Activated B cell treated with CpG ODN at 0.5 μM for 24 hours (primary cell): ENCODE measurements around the gene CCR2. TPM values are rescaled to one million over a fixed set of nuclear protein-coding genes. Genes with fewer than 3 reads are reported as not detected.

ENCODE experiments used
- ATAC-seq: fragments of 200-7000 bp; cut with Tn5 transposase; one replicate; pipeline ENCODE4 v1.10.0; 2021; ENCODE audit warnings: low read depth, mild to moderate bottlenecking, moderate library complexity
- CTCF ChIA-PET: fragments of 350-600 bp; sonication (Branson Sonifier 250); formaldehyde crosslinking; loops from one replicate; lab custom pipeline; 2021; ENCODE audit warnings: antibody characterized with exemption; lab: Charles Lee
- POLR2A ChIA-PET: fragments of 350-600 bp; sonication (Branson Sonifier 250); formaldehyde crosslinking; loops from one replicate; lab custom pipeline; 2021; ENCODE audit warnings: antibody characterized with exemption; lab: Charles Lee
- DNase-seq: peaks from one replicate; pipeline ENCODE4 v3.0.0; 2022
- H3K27ac Mint-ChIP-seq: one replicate; pipeline ENCODE4 v1.8.0; 2020; ENCODE audit warnings: mixed read lengths
- H3K27me3 Mint-ChIP-seq: one replicate; pipeline ENCODE4 v1.8.0; 2021; ENCODE audit warnings: mixed read lengths
- H3K36me3 Mint-ChIP-seq: one replicate; pipeline ENCODE4 v1.8.0; 2021; ENCODE audit warnings: low read depth, mixed read lengths
- H3K4me1 Mint-ChIP-seq: one replicate; pipeline ENCODE4 v1.8.0; 2021; ENCODE audit warnings: mixed read lengths
- H3K4me3 Mint-ChIP-seq: one replicate; pipeline ENCODE4 v1.8.0; 2020; ENCODE audit warnings: mild to moderate bottlenecking, mixed read lengths
- H3K9me3 Mint-ChIP-seq: one replicate; pipeline ENCODE4 v1.8.0; 2020; ENCODE audit warnings: mixed read lengths
- CTCF ChIP-seq: fragments of 200-600 bp; IDR thresholded peaks from one replicate; pipeline ENCODE4 v1.8.0; 2022; ENCODE audit warnings: antibody characterized with exemption, mild to moderate bottlenecking
- intact Hi-C: fragments of 100-400 bp; cut with micrococcal nuclease; formaldehyde crosslinking; loops from one replicate; pipeline ENCODE4 v1.15.1; 2024
- total RNA-seq: library from RNA; stranded (reverse); gene quantifications from 2 replicates; pipeline ENCODE4 v1.2.3, GENCODE V29; 2022

The CCR2 gene
- total RNA-seq, 1 donor from 2014 or later = 0.16 TPM

- ChIA-PET POLR2A (no interaction called here), CTCF (interaction anchor here (1.6 to 1.9 kb wide), 2 partner anchors 19 to 426 kb away, joined by 3 to 4 read pairs; no protein-coding TSS in a partner anchor)
- Mint-ChIP-seq H3K4me3 (no peak overlapping the region), H3K4me1 (peaks cover 46% of the 10 kb centered on the region), H3K9me3 (no peaks in the 10 kb centered on the region), H3K27me3 (no peaks in the 10 kb centered on the region), H3K27ac (no peak overlapping the region), H3K36me3 (no peaks in the 10 kb centered on the region)
- ATAC-seq (no peak), DNase-seq (no peak)
- intact Hi-C loops = no loop called here
- no peak for TF ChIP-seq CTCF
Measured at GRCh38 chr3:46365041-46365440, 11.1 kb downstream of the CCR2 start.

- H3K9me3 Mint-ChIP-seq = no peaks in the 10 kb centered on the region
Measured at GRCh38 chr3:46365737-46366524, 12.0 kb downstream of the CCR2 start.

GRCh38 chr3:46367811-46368210 lies 13.9 kb downstream of the CCR2 start:
- H3K27ac Mint-ChIP-seq = no peak overlapping the region
- no peaks in the 10 kb centered on the region for H3K9me3 Mint-ChIP-seq
- intact Hi-C loops = loop anchor here (1.0 to 2.0 kb wide), 6 partner anchors 92 to 429 kb away; partner anchors contain the start of gene CCR1
- no peak for TF ChIP-seq CTCF
- no peak overlapping the region for H3K4me3 Mint-ChIP-seq
- no peak for DNase-seq
- ChIA-PET CTCF (interaction anchor here (0.6 to 6.5 kb wide), 20 partner anchors 10 to 428 kb away, joined by 3 to 129 read pairs (median 8); partner anchors contain the start of genes CCR1, CCR5AS and CCRL2), POLR2A (interaction anchor here (0.6 to 1.5 kb wide), 2 partner anchors 68 to 287 kb away, joined by 3 to 5 read pairs; no protein-coding TSS in a partner anchor)
- no peak for ATAC-seq
- peaks cover 2% of the 10 kb centered on the region for H3K27me3 Mint-ChIP-seq
- H3K36me3 Mint-ChIP-seq = no peaks in the 10 kb centered on the region
- H3K4me1 Mint-ChIP-seq = peaks cover 34% of the 10 kb centered on the region

More at GRCh38 chr3:46365737-46366524, 12.0 kb downstream of the CCR2 start:
- no peaks in the 10 kb centered on the region for H3K27me3 Mint-ChIP-seq
- no peak for ATAC-seq
- H3K4me1 Mint-ChIP-seq = peaks cover 43% of the 10 kb centered on the region
- DNase-seq = no peak
- POLR2A ChIA-PET = no interaction called here
- TF ChIP-seq CTCF = no peak
- no peak overlapping the region for H3K4me3 Mint-ChIP-seq
- CTCF ChIA-PET = no interaction called here
- no peak overlapping the region for H3K27ac Mint-ChIP-seq
- H3K36me3 Mint-ChIP-seq = no peaks in the 10 kb centered on the region
- intact Hi-C loops = no loop called here

GRCh38 chr3:46368569-46368968 lies 14.7 kb downstream of the CCR2 start:
- H3K9me3 Mint-ChIP-seq = no peaks in the 10 kb centered on the region
- POLR2A ChIA-PET = interaction anchor here (0.6 to 1.8 kb wide), 5 partner anchors 69 to 288 kb away, joined by 3 to 5 read pairs (median 3); no protein-coding TSS in a partner anchor
- intact Hi-C loops = loop anchor here (1.0 to 2.0 kb wide), 6 partner anchors 92 to 430 kb away; partner anchors contain the start of gene CCR1
- H3K4me1 Mint-ChIP-seq = peaks cover 34% of the 10 kb centered on the region
- H3K36me3 Mint-ChIP-seq = no peaks in the 10 kb centered on the region
- CTCF ChIA-PET = interaction anchor here (0.6 to 6.5 kb wide), 26 partner anchors 9 to 709 kb away, joined by 3 to 129 read pairs (median 6); partner anchors contain the start of genes CCR1 and CCR2
- no peak for TF ChIP-seq CTCF
- peak overlapping the region; percentile 7 for H3K4me3 Mint-ChIP-seq
- ATAC-seq (peak; percentile 91), DNase-seq (peak; percentile 33)
- H3K27me3 Mint-ChIP-seq = peaks cover 2% of the 10 kb centered on the region
- H3K27ac Mint-ChIP-seq = no peak overlapping the region

- intact Hi-C loops = loop anchor here (2.0 kb wide), 3 partner anchors 160 to 430 kb away; partner anchors contain the start of gene CCR1
- H3K9me3 Mint-ChIP-seq = no peaks in the 10 kb centered on the region
- H3K27me3 Mint-ChIP-seq = peaks cover 2% of the 10 kb centered on the region
- H3K36me3 Mint-ChIP-seq = no peaks in the 10 kb centered on the region
- no peak for DNase-seq
- H3K4me3 Mint-ChIP-seq = no peak overlapping the region
- ChIA-PET POLR2A (interaction anchor here (0.6 to 1.8 kb wide), 2 partner anchors 77 to 92 kb away, joined by 3 to 5 read pairs; no protein-coding TSS in a partner anchor), CTCF (interaction anchor here (0.6 to 6.5 kb wide), 23 partner anchors 9 to 709 kb away, joined by 3 to 129 read pairs (median 8); partner anchors contain the start of genes CCR1 and CCR2)
- H3K27ac Mint-ChIP-seq = no peak overlapping the region
- no peak for TF ChIP-seq CTCF
- peaks cover 34% of the 10 kb centered on the region for H3K4me1 Mint-ChIP-seq
- ATAC-seq = no peak
Measured at GRCh38 chr3:46369151-46369550, 15.2 kb downstream of the CCR2 start.
